BLaER1 treated with 17β-estradiol and CSF1 and Interleukin-3, amounts not matched to agents 10 nM and 100 nM (cell line): ENCODE measurements around the gene PAPOLA.
"Not testable (repeated sequence)": the region's sequence is repeated elsewhere in the genome, so short reads cannot be mapped to it uniquely, and the experiment has no call there.

Source experiments
- H3K27ac ChIP-seq, 11 experiments: shearing (Covaris generic); formaldehyde crosslinking; 2 replicates each; pipeline ENCODE4 v1.8.1; 2022
- H3K27me3 ChIP-seq, 11 experiments: shearing (Covaris generic); formaldehyde crosslinking; 2 replicates each; pipeline ENCODE4 v1.8.1; 2022
- H3K36me3 ChIP-seq, 11 experiments: shearing (Covaris generic); formaldehyde crosslinking; 2 replicates each; pipeline ENCODE4 v1.8.1; 2022
- H3K4me1 ChIP-seq, 10 experiments: shearing (Covaris generic); formaldehyde crosslinking; 2 replicates each; pipeline ENCODE4 v1.8.1; 2022
- H3K4me2 ChIP-seq, 11 experiments: shearing (Covaris generic); formaldehyde crosslinking; 2 replicates each; pipeline ENCODE4 v1.8.1; 2022
- H3K4me3 ChIP-seq, 10 experiments: shearing (Covaris generic); formaldehyde crosslinking; 2 replicates each; pipeline ENCODE4 v1.8.1; 2022
- H3K9ac ChIP-seq, 11 experiments: shearing (Covaris generic); formaldehyde crosslinking; 2 replicates each; pipeline ENCODE4 v1.8.1; 2022
- H3K9me3 ChIP-seq, 11 experiments: shearing (Covaris generic); formaldehyde crosslinking; replicated peaks in 1 of 11; 2 replicates each; pipeline ENCODE4 v1.8.1; 2022
- H4K20me1 ChIP-seq, 11 experiments: shearing (Covaris generic); formaldehyde crosslinking; 2 replicates each; pipeline ENCODE4 v1.8.1; 2022
- Cebpa-rat ChIP-seq, 11 experiments: shearing (Covaris generic); IDR thresholded peaks; 2 replicates each; pipeline ENCODE4 v1.8.1; 2022

The PAPOLA gene

GRCh38 chr14:96501740-96502620, at the start of gene PAPOLA:
TSS of gene PAPOLA (plus strand) at chr14:96502382. CDS start at chr14:96502593, 211 bp downstream.
- Histone ChIP-seq H3K4me2 (peak within 1 kb of the TSS; percentile 84 to 96 (median 91)), H3K4me1 (peaks cover 49 to 72% (median 58%) of the 10 kb centered on the region in 10 experiments), H3K9ac (peak within 1 kb of the TSS; percentile 93 to 98 (median 97)), H3K27ac (peak within 1 kb of the TSS; percentile 93 to 98 (median 96)), H3K36me3 (peaks cover 0 to 25% (median 11%) of the 10 kb centered on the region in 11 experiments; a peak in 11 of 22 replicates), H3K9me3 (no peaks in the 10 kb centered on the region), H4K20me1 (peaks cover 41 to 46% (median 44%) of the 10 kb centered on the region in 11 experiments), H3K27me3 (no peaks in the 10 kb centered on the region), H3K4me3 (peak within 1 kb of the TSS; percentile 74 to 97 (median 84))
- no peak for TF ChIP-seq Cebpa-rat (IDR thresholded peaks at IDR 0.05)

- Histone ChIP-seq H4K20me1 (no peaks in the 10 kb centered on the region), H3K4me1 (no peaks in the 10 kb centered on the region), H3K9me3 (no peaks in the 10 kb centered on the region), H3K36me3 (no peaks in the 10 kb centered on the region), H3K9ac (no peak overlapping the region), H3K4me2 (no peak overlapping the region), H3K27me3 (no peaks in the 10 kb centered on the region), H3K4me3 (no peak overlapping the region), H3K27ac (no peak overlapping the region)
- TF ChIP-seq Cebpa-rat (IDR thresholded peaks at IDR 0.05): no peak
These were observed 49.5 kb upstream of the PAPOLA start for GRCh38 chr14:96452684-96453083.

- H4K20me1 ChIP-seq: no peaks in the 10 kb centered on the region
- no peak overlapping the region for H3K4me2 ChIP-seq
- H3K4me1 ChIP-seq: no peaks in the 10 kb centered on the region
- no peak overlapping the region for H3K4me3 ChIP-seq
- H3K9me3 ChIP-seq: no peaks in the 10 kb centered on the region; a peak in 1 of 22 replicates
- no peak overlapping the region for H3K27ac ChIP-seq
- TF ChIP-seq Cebpa-rat (IDR thresholded peaks at IDR 0.05): no peak
- no peaks in the 10 kb centered on the region for H3K36me3 ChIP-seq
- H3K9ac ChIP-seq: no peak overlapping the region
- H3K27me3 ChIP-seq: no peaks in the 10 kb centered on the region
These were observed 46.6 kb upstream of the PAPOLA start for GRCh38 chr14:96455588-96455987.

GRCh38 chr14:96459851-96460250, 42.3 kb upstream of the PAPOLA start:
- TF ChIP-seq Cebpa-rat (IDR thresholded peaks at IDR 0.05): no peak
- Histone ChIP-seq H3K27ac (no peak overlapping the region), H3K36me3 (no peaks in the 10 kb centered on the region), H3K4me1 (peaks cover 0 to 9% (median 6%) of the 10 kb centered on the region in 10 experiments; a peak in 7 of 20 replicates), H3K4me2 (no peak overlapping the region), H4K20me1 (no peaks in the 10 kb centered on the region), H3K4me3 (no peak overlapping the region), H3K9me3 (no peaks in the 10 kb centered on the region; a peak in 1 of 22 replicates), H3K9ac (no peak overlapping the region), H3K27me3 (no peaks in the 10 kb centered on the region)

- Histone ChIP-seq H3K4me2 (peak overlapping the region in 7 of 11 experiments; percentile 2 to 32 (median 23); a peak in 4 of 22 replicates), H3K27me3 (no peaks in the 10 kb centered on the region), H3K9me3 (no peaks in the 10 kb centered on the region; a peak in 1 of 22 replicates), H3K36me3 (no peaks in the 10 kb centered on the region), H3K27ac (no peak overlapping the region), H4K20me1 (no peaks in the 10 kb centered on the region), H3K4me1 (peaks cover 0 to 9% (median 6%) of the 10 kb centered on the region in 10 experiments; a peak in 7 of 20 replicates), H3K4me3 (no peak overlapping the region), H3K9ac (no peak overlapping the region)
- no peak for TF ChIP-seq Cebpa-rat (IDR thresholded peaks at IDR 0.05)
These were observed 40.0 kb upstream of the PAPOLA start for GRCh38 chr14:96461950-96462798.

GRCh38 chr14:96464136-96464535, 38.0 kb upstream of the PAPOLA start:
- Histone ChIP-seq H3K4me1 (peaks cover 0 to 9% (median 6%) of the 10 kb centered on the region in 10 experiments; a peak in 7 of 20 replicates), H3K4me2 (no peak overlapping the region), H3K9me3 (no peaks in the 10 kb centered on the region; a peak in 1 of 22 replicates), H4K20me1 (no peaks in the 10 kb centered on the region), H3K4me3 (no peak overlapping the region), H3K27ac (no peak overlapping the region), H3K36me3 (no peaks in the 10 kb centered on the region), H3K9ac (no peak overlapping the region), H3K27me3 (no peaks in the 10 kb centered on the region)
- TF ChIP-seq Cebpa-rat (IDR thresholded peaks at IDR 0.05): no peak

- Histone ChIP-seq H3K9me3 (no peaks in the 10 kb centered on the region), H3K4me1 (peaks cover 0 to 11% (median 3%) of the 10 kb centered on the region in 10 experiments; a peak in 8 of 20 replicates), H3K4me2 (no peak overlapping the region), H3K27me3 (no peaks in the 10 kb centered on the region), H3K4me3 (no peak overlapping the region), H3K36me3 (no peaks in the 10 kb centered on the region), H4K20me1 (no peaks in the 10 kb centered on the region), H3K9ac (no peak overlapping the region), H3K27ac (no peak overlapping the region)
- TF ChIP-seq Cebpa-rat (IDR thresholded peaks at IDR 0.05): no peak
These were observed 35.3 kb upstream of the PAPOLA start for GRCh38 chr14:96466918-96467317.

GRCh38 chr14:96470331-96470730, 31.9 kb upstream of the PAPOLA start:
- peaks cover 0 to 13% (median 6%) of the 10 kb centered on the region in 10 experiments; a peak in 9 of 20 replicates for H3K4me1 ChIP-seq
- H3K9ac ChIP-seq: no peak overlapping the region
- TF ChIP-seq Cebpa-rat (IDR thresholded peaks at IDR 0.05): no peak
- no peaks in the 10 kb centered on the region for H4K20me1 ChIP-seq
- H3K27ac ChIP-seq: no peak overlapping the region
- no peaks in the 10 kb centered on the region for H3K36me3 ChIP-seq
- no peaks in the 10 kb centered on the region for H3K9me3 ChIP-seq
- no peak overlapping the region for H3K4me2 ChIP-seq
- H3K27me3 ChIP-seq: no peaks in the 10 kb centered on the region
- H3K4me3 ChIP-seq: no peak overlapping the region

- not testable (repeated sequence) for H3K36me3 ChIP-seq, H4K20me1 ChIP-seq, H3K4me2 ChIP-seq, H3K9me3 ChIP-seq, H3K9ac ChIP-seq, H3K4me3 ChIP-seq, H3K27ac ChIP-seq, H3K27me3 ChIP-seq
- peaks cover 0 to 13% (median 6%) of the 10 kb centered on the region in 10 experiments; a peak in 9 of 20 replicates for H3K4me1 ChIP-seq
These were observed 31.2 kb upstream of the PAPOLA start for GRCh38 chr14:96470967-96471366.
